GM12878 (cell line): Measurements from ENCODE around the gene SORCS2. TPM values are rescaled to one million over a fixed set of nuclear protein-coding genes. Genes with fewer than 3 reads are reported as not detected.

ENCODE experiments used
- ATAC-seq: fragments of 200-7000 bp; cut with Tn5 transposase; 3 replicates; pipeline ENCODE4 v1.9.1; 2020; ENCODE audit warnings: mild to moderate bottlenecking, moderate library complexity
- BruUV-seq: library from RNA; stranded (reverse); fragments of 400-500 nt; replicated peaks from 2 replicates; lab custom pipeline; 2021; lab: Mats Ljungman, UMichigan
- CTCF ChIA-PET: fragments of 300-600 bp; sonication (Branson Sonifier 250); formaldehyde crosslinking; extraction: SDS; loops from one replicate; lab custom pipeline; 2021; ENCODE audit warnings: inconsistent platforms; lab: Yijun Ruan, JAX
- POLR2A ChIA-PET: fragments of 350-600 bp; formaldehyde crosslinking; extraction: SDS; loops from one replicate; lab custom pipeline; 2021; ENCODE audit warnings: inconsistent platforms; lab: Charles Lee
- RAD21 ChIA-PET: fragments of 300-600 bp; sonication (Branson Sonifier 250); formaldehyde crosslinking; loops from one replicate; lab custom pipeline; 2023; ENCODE audit warnings: antibody characterized with exemption; ENCODE audit not compliant: unreplicated experiment; lab: Charles Lee
- SMC1A ChIA-PET: fragments of 300-600 bp; sonication (Branson Sonifier 250); formaldehyde crosslinking; loops from one replicate; lab custom pipeline; 2023; ENCODE audit not compliant: unreplicated experiment, uncharacterized antibody; lab: Charles Lee
- DNase-seq: peaks from one replicate; pipeline ENCODE4 v3.0.0-alpha.2; 2011; ENCODE audit warnings: low read depth, low spot score
- FAIRE-seq: peaks from 3 replicates; lab custom pipeline; 2011; peaks lifted over from hg19 to GRCh38; lab: Jason Lieb, UNC
- H2AFZ ChIP-seq: 2 replicates; pipeline ENCODE4 v1.6.0; 2011; ENCODE audit warnings: low read depth, low read length, control low read depth; ENCODE audit not compliant: control insufficient read depth
- H3K27ac ChIP-seq: 2 replicates; pipeline ENCODE4 v1.5.1; 2011; ENCODE audit warnings: control low read depth; ENCODE audit not compliant: control insufficient read depth, insufficient read depth
- H3K27me3 ChIP-seq, 2 experiments: replicated peaks in 1 of 2; 2 replicates each; pipeline versions ENCODE4 v1.6.0 to v1.6.1; 2011; ENCODE audit warnings: low read length in 1 of 2; ENCODE audit not compliant: control insufficient read depth in 2 of 2, insufficient read depth in 2 of 2
- H3K36me3 ChIP-seq, 2 experiments: 2 replicates each; pipeline ENCODE4 v1.5.1; 2011; ENCODE audit warnings: low read length in 1 of 2; ENCODE audit not compliant: control insufficient read depth in 2 of 2, insufficient read depth in 2 of 2
- H3K4me1 ChIP-seq: 2 replicates; pipeline ENCODE4 v1.6.1; 2011; ENCODE audit warnings: mild to moderate bottlenecking, low read length, moderate library complexity, mixed read lengths; ENCODE audit not compliant: control insufficient read depth, insufficient read depth
- H3K4me2 ChIP-seq: 2 replicates; pipeline ENCODE4 v1.6.0; 2011; ENCODE audit warnings: control low read depth; ENCODE audit not compliant: control insufficient read depth, insufficient read depth
- H3K4me3 ChIP-seq: fragments of 200-600 bp; sonication (generic); 2 replicates; pipeline ENCODE4 v1.5.1; 2016
- H3K79me2 ChIP-seq: 2 replicates; pipeline ENCODE4 v1.6.0; 2011; ENCODE audit warnings: low read length; ENCODE audit not compliant: control insufficient read depth, insufficient read depth
- H3K9ac ChIP-seq: 2 replicates; pipeline ENCODE4 v1.8.0; 2011; ENCODE audit warnings: low read length, control low read depth, mixed read lengths; ENCODE audit not compliant: control insufficient read depth, insufficient read depth
- H3K9me3 ChIP-seq: replicated peaks from 3 replicates; pipeline ENCODE4 v1.5.1; 2011; ENCODE audit warnings: mild to moderate bottlenecking, low read length; ENCODE audit not compliant: control insufficient read depth, insufficient read depth
- H4K20me1 ChIP-seq: 2 replicates; pipeline ENCODE4 v1.6.0; 2011; ENCODE audit not compliant: control insufficient read depth, insufficient read depth
- ATF2 ChIP-seq: IDR thresholded peaks from 2 replicates; pipeline ENCODE4 v1.6.1; 2012; ENCODE audit warnings: low read length, inconsistent platforms
- CBX5 ChIP-seq: sonication (generic); IDR thresholded peaks from 2 replicates; pipeline ENCODE4 v1.6.1; 2016; ENCODE audit warnings: low read depth, moderate library complexity, mild to moderate bottlenecking, inconsistent platforms
- CEBPB ChIP-seq, 2 experiments: fragments of 150-350 bp in 1 of 2; IDR thresholded peaks; 2 replicates each; pipeline ENCODE4 v1.6.1; 2012 to 2014; ENCODE audit warnings: low read depth in 2 of 2, low read length in 2 of 2, borderline replicate concordance in 1 of 2, inconsistent platforms in 1 of 2
- CHD2 ChIP-seq: IDR thresholded peaks from 2 replicates; pipeline ENCODE4 v1.6.1; 2011; ENCODE audit warnings: low read depth, low read length, improper control_type of control experiment, borderline replicate concordance
- CTCF ChIP-seq, 3 experiments: IDR thresholded peaks in 2 of 3; conservative IDR thresholded peaks in 1 of 3; 2 replicates each; pipeline ENCODE4 v1.5.1; 2011; ENCODE audit warnings: low read depth in 3 of 3, low read length in 3 of 3, mild to moderate bottlenecking in 3 of 3, control low read depth in 2 of 3, moderate library complexity in 2 of 3, inconsistent platforms in 1 of 3, mixed read lengths in 1 of 3; ENCODE audit not compliant: control insufficient read depth in 2 of 3, insufficient read depth in 1 of 3; ENCODE audit errors: extremely low read depth in 1 of 3
- FOS ChIP-seq: IDR thresholded peaks from 3 replicates; pipeline ENCODE4 v1.6.1; 2011; ENCODE audit warnings: borderline replicate concordance; ENCODE audit not compliant: insufficient read length; ENCODE audit errors: extremely low read depth
- FOXM1 ChIP-seq: IDR thresholded peaks from 2 replicates; pipeline ENCODE4 v1.6.1; 2012; ENCODE audit warnings: low read depth, mild to moderate bottlenecking, inconsistent platforms, low read length, moderate library complexity
- MEF2A ChIP-seq: IDR thresholded peaks from 2 replicates; pipeline ENCODE4 v1.6.1; 2011; ENCODE audit warnings: low read depth, mild to moderate bottlenecking, low read length, moderate library complexity; ENCODE audit not compliant: insufficient read depth
- MYB ChIP-seq: fragments of 150-350 bp; IDR thresholded peaks from 2 replicates; pipeline ENCODE4 v1.6.1; 2014; ENCODE audit warnings: mild to moderate bottlenecking, low read depth, low read length, borderline replicate concordance
- NBN ChIP-seq: fragments of 450-650 bp; IDR thresholded peaks from 2 replicates; pipeline ENCODE4 v1.6.1; 2016
- NR2F1 ChIP-seq: fragments of 450-650 bp; conservative IDR thresholded peaks from 2 replicates; pipeline ENCODE4 v1.6.1; 2017; ENCODE audit warnings: mild to moderate bottlenecking
- POLR2AphosphoS5 ChIP-seq: IDR thresholded peaks from 2 replicates; pipeline ENCODE4 v1.6.1; 2011; ENCODE audit warnings: mild to moderate bottlenecking, low read length, inconsistent platforms
- RB1 ChIP-seq: fragments of 450-650 bp; formaldehyde crosslinking; IDR thresholded peaks from 2 replicates; pipeline ENCODE4 v1.6.1; 2017; ENCODE audit warnings: mild to moderate bottlenecking, borderline replicate concordance
- TCF7 ChIP-seq: IDR thresholded peaks from 2 replicates; pipeline ENCODE4 v1.6.1; 2014; ENCODE audit warnings: antibody characterized with exemption, borderline replicate concordance
- ZBTB40 ChIP-seq: fragments of 450-650 bp; IDR thresholded peaks from 2 replicates; pipeline ENCODE4 v1.6.1; 2016; ENCODE audit warnings: mild to moderate bottlenecking, moderate library complexity, borderline replicate concordance
- WGBS: methylation state at CpG from one replicate; pipeline ENCODE4 v1.1.6; 2016; ENCODE audit warnings: low lambda C conversion rate; ENCODE audit not compliant: insufficient replicate concordance, insufficient coverage; ENCODE audit errors: missing lambda C conversion rate; 5-methylcytosine and 5-hydroxymethylcytosine counted together
- in situ Hi-C: fragments of 300-500 bp; cut with MboI; formaldehyde crosslinking; loops from 9 replicates; pipeline ENCODE4 v1.14.3; 2018; ENCODE audit warnings: mixed read lengths
- intact Hi-C: fragments of 100-400 bp; cut with micrococcal nuclease; formaldehyde crosslinking; loops from one replicate; pipeline ENCODE4 v1.14.2; 2022; ENCODE audit not compliant: unreplicated experiment
- polyA plus RNA-seq, 11 experiments: library from polyadenylated mRNA; depleted of rRNA in 4 of 11; unstranded in 6 of 11; stranded (reverse) in 5 of 11; fragments of >200 nt; fragmentation: Nextera tagmentation in 4 of 11; fragmentation: Illumina TruSeq in 1 of 11; extraction: Ambion mirVana in 4 of 11; extraction: Trizol in 1 of 11; gene quantifications; 1 replicate in 1 of 11; 2 replicates in 10 of 11; pipeline versions ENCODE4 v1.2.1 to v1.2.3, GENCODE V29; 2011 to 2016; ENCODE audit warnings: inconsistent platforms in 2 of 11, missing spikeins in 2 of 11, low read depth in 1 of 11
- total RNA-seq, 4 experiments: library from RNA; depleted of rRNA in 3 of 4; stranded (reverse); fragments of >200 nt in 3 of 4; fragmentation: Illumina TruSeq in 1 of 4; extraction: Trizol in 1 of 4; gene quantifications; 2 replicates each; pipeline versions ENCODE4 v1.2.1 to v1.2.3, GENCODE V29; 2013 to 2021
- TF ChIP-seq, protein P1 (sequence below): IDR thresholded peaks from 2 replicates; pipeline ENCODE4 v1.6.1; 2012; ENCODE audit warnings: low read depth, low read length, improper control_type of control experiment
- TF ChIP-seq, protein P2 (sequence below): IDR thresholded peaks from 2 replicates; pipeline ENCODE4 v1.6.1; 2012; ENCODE audit warnings: low read depth, low read length, improper control_type of control experiment

The SORCS2 gene
- total and polyA plus RNA-seq, 10 of the 15 experiments (the other 5 are each of a cell fraction or from before 2014, with no cell fraction given) = 0.01 to 0.15 (median 0.05) TPM; not detected in 5

DNA sequence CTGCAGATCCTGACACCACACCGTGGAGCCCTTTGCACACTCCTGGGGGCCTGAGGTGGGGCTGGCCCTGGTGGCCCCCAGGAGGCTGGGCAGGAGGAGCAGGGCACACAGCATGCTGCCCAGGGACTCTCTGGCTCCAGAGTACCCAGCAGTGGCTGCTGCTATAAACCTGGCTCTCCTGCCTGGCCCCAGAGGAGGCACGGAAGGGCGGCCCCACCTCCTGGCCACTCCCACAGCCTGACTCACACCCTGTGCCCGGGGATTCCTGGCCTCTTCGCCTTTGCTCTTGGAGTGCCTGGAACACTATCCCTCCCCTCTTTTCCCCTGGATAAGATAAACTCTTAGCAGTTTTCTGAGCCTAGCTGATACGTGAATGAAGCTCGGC lies 242.4 kb downstream of the SORCS2 start, which contains the start of gene PSAPL1:
Gene PSAPL1 (minus strand): TSS at position 165 of the 385 bp plus-strand sequence. CDS start 51 bp downstream, at position 114.
- no peak for DNase-seq
- intact Hi-C loops = no loop called here
- RAD21 ChIA-PET = no interaction called here
- Histone ChIP-seq H3K36me3 (no peaks in the 10 kb centered on the region), H3K79me2 (no peaks in the 10 kb centered on the region), H2AFZ (no peak within 1 kb of the TSS), H3K4me2 (no peak within 1 kb of the TSS), H3K4me1 (no peaks in the 10 kb centered on the region), H3K27ac (no peak within 1 kb of the TSS), H3K9ac (no peak within 1 kb of the TSS), H3K27me3 (no peaks in the 10 kb centered on the region; a peak in 1 of 4 replicates), H3K4me3 (no peak within 1 kb of the TSS), H3K9me3 (no peaks in the 10 kb centered on the region), H4K20me1 (no peaks in the 10 kb centered on the region)
- no peak for ATAC-seq
- SMC1A ChIA-PET = no interaction called here
- POLR2A ChIA-PET = no interaction called here
- no peak for FAIRE-seq
- TF ChIP-seq ATF2 = no peak
- no peak for TF ChIP-seq CEBPB (IDR thresholded peaks at IDR 0.05; ENCODE audit: borderline replicate concordance in 1 of 2, low read depth in 2 of 2, low read length in 2 of 2)
- TF ChIP-seq FOXM1 = no peak
- TF ChIP-seq, protein P1, sequence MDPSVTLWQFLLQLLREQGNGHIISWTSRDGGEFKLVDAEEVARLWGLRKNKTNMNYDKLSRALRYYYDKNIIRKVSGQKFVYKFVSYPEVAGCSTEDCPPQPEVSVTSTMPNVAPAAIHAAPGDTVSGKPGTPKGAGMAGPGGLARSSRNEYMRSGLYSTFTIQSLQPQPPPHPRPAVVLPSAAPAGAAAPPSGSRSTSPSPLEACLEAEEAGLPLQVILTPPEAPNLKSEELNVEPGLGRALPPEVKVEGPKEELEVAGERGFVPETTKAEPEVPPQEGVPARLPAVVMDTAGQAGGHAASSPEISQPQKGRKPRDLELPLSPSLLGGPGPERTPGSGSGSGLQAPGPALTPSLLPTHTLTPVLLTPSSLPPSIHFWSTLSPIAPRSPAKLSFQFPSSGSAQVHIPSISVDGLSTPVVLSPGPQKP = no peak
- TF ChIP-seq, protein P2, sequence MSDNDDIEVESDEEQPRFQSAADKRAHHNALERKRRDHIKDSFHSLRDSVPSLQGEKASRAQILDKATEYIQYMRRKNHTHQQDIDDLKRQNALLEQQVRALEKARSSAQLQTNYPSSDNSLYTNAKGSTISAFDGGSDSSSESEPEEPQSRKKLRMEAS = no peak
- no peak for TF ChIP-seq CHD2
- no peak for TF ChIP-seq POLR2AphosphoS5
- no peak for TF ChIP-seq ZBTB40
- TF ChIP-seq FOS = no peak
- TF ChIP-seq NR2F1 = no peak
- no peak for TF ChIP-seq CTCF (IDR thresholded peaks at IDR 0.05 in 2 of 3, conservative IDR thresholded peaks at IDR 0.05 in 1 of 3; ENCODE audit: control insufficient read depth in 2 of 3, extremely low read depth in 1 of 3, insufficient read depth in 1 of 3, low read depth in 3 of 3, low read length in 3 of 3)
- no peak for TF ChIP-seq MEF2A
- TF ChIP-seq CBX5 = no peak
- TF ChIP-seq NBN = no peak
- TF ChIP-seq RB1 = no peak
- no peak for TF ChIP-seq MYB
- no peak for TF ChIP-seq TCF7
- no TSS peak for BruUV-seq
- CTCF ChIA-PET = no interaction called here
- WGBS = 20% methylated on average over 7 of the region's 7 CpGs
- in situ Hi-C loops = no loop called here
